NCI-H82 (cell line): Measurements from ENCODE around the gene CAPN7.
"Not testable (repeated sequence)": the region's sequence is repeated elsewhere in the genome, so short reads cannot be mapped to it uniquely, and the experiment has no call there.

ENCODE experiments used
- DNase-seq: peaks from one replicate; lab custom pipeline; 2025; lab: John Stamatoyannopoulos, UW

Gene CAPN7

DNA sequence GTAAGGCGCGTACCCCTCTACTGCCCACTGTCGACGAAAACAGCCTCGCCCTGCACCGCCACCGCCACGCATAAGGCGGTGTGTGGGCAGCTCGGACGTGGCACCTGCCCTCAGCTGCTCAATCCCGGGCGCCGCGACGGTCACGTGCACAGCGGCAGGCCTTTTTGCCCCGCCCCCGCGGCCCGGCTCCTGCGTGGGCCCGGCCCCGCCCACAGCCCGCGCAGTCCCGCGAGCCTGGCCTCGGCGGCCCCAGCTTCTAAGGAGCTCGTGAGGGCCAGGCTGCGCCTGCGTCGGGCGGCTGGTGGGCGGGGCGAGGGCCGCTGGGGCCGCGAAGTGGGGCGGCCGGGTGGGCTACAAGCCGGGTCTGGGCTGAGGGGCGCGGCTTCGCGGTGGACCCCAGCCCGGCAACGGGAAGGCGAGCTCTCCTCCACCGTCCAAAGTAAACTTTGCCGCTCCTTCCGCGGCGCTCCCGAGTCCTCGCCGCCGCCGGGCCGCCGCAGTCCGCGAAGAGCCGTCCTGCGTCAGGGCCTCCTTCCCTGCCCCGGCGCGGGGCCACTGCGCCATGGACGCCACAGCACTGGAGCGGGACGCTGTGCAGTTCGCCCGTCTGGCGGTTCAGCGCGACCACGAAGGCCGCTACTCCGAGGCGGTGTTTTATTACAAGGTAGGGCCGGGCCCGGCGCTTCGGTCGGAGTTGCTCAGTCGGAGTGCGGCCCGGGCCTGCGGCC lies at the start of gene CAPN7:
CAPN7 (plus strand) TSS at position 313 of the 728 bp plus-strand sequence; CDS start at position 563, 250 bp downstream.
- DNase-seq, result no peak

GRCh38 chr3:15157441-15157840 lies 48.6 kb upstream of the CAPN7 start:
- DNase-seq, result no peak

DNA sequence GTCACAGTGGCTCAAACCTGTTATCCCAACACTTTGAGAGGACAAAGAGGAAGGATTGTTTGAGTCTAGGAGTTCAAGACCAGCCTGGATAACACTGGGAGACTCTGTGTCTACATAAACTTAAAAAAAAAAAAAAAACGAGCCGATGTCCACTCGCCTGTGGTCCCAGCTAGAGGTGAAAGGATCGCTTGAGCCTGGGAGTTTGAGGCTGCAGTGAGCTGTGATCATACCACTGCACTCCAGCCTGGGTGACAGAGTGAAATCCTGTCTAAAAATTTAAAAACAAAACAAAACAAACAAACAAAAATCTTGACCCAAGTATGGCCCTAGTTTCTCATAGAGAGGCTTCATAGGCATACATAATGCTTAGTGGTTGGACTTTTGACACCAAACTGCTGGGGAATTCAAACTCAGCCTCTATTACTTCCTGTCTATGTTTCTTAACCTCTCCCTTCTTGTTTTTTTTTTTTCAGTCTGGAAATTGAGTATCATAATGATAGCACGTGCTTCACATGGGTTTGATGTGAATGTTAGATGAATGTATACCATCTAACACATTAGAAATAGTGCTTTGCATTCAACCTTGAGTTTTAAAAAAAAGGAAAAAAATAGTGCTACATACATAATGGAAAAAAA lies 46.4 kb upstream of the CAPN7 start:
- no peak for DNase-seq

DNA sequence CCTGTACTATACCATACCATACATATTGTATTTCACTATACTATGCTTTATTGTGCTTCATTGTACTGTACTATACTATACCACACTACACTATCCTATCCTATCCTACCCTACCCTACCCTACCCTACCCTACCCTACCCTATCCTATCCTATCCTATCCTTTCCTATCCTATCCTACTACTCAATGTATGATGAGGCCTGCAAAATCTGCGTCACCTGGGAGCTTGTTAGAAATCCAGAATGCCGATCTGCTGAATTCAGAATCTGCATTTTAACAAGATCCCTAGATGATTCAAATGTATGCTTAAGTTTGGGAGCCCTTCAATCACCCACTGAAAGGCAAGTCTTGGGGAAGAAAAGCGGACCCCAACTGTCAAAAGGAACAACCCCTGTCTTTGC lies 45.4 kb upstream of the CAPN7 start:
- no peak for DNase-seq

DNA sequence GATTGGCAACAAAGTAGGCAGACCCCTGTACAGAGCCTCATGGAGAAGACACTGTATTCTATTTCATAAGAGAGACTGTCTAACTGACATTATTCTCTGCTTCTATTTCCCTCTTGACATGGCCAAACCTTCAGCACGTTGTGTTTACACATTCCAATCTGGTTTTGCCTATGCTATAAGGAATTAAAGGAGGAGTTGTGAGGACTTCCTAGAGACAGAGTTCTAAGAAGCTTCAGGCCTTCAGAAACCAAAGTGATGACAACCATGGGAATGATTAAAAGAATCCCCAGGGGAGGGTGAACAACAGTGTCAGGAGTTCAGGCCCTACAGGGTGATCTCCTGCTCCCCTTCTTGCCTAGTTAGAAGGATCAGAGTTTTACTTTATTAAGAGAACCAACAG lies 44.9 kb upstream of the CAPN7 start:
- no peak for DNase-seq

GRCh38 chr3:15163656-15164055 lies 42.4 kb upstream of the CAPN7 start:
- DNase-seq, result not testable (repeated sequence)

- no peak for DNase-seq
Measured at GRCh38 chr3:15164340-15164739, 41.7 kb upstream of the CAPN7 start.

- DNase-seq, result no peak
Measured at GRCh38 chr3:15165061-15165460, 41.0 kb upstream of the CAPN7 start.

DNA sequence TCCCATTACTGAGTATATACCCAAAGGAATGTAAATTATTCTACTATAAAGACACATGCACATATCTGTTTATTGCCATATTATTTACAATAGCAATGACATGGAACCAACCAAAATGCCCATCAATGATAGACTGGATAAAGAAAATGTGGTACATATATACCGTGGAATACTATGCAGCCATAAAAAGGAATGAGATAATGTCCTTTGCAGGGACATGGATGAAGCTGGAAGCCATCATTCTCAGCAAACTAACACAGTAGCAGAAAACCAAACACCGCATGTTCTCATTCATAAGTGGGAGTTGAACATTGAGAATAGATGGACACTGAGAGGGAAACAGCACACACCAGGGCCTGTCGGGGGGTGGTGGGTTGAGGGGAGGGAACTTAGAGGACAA lies 39.7 kb upstream of the CAPN7 start:
- DNase-seq, result not testable (repeated sequence)

GRCh38 chr3:15171096-15171495 lies 35.0 kb upstream of the CAPN7 start:
- no peak for DNase-seq

DNA sequence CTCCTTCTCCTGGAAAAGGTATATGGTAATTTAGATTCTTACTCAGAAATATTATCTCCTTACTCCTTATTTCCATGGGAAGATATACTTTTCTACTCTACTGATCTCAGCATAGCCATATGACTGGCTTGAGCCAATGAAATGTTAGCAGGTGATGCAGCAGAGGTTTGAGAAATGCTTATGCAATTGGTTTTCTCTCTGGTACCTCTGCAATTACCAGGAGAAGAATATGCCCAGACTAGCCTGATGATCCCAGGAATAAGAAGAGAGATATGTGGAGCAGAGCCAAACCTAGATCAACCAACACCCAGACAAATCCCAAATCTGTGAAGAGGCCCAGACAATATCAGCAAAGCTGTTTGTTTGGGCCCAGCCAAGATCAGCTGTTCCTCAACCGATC lies 33.2 kb upstream of the CAPN7 start:
- no peak for DNase-seq

- DNase-seq, result no peak
Measured at GRCh38 chr3:15174953-15175352, 31.1 kb upstream of the CAPN7 start.

GRCh38 chr3:15175605-15176004 lies 30.4 kb upstream of the CAPN7 start:
- no peak for DNase-seq

DNA sequence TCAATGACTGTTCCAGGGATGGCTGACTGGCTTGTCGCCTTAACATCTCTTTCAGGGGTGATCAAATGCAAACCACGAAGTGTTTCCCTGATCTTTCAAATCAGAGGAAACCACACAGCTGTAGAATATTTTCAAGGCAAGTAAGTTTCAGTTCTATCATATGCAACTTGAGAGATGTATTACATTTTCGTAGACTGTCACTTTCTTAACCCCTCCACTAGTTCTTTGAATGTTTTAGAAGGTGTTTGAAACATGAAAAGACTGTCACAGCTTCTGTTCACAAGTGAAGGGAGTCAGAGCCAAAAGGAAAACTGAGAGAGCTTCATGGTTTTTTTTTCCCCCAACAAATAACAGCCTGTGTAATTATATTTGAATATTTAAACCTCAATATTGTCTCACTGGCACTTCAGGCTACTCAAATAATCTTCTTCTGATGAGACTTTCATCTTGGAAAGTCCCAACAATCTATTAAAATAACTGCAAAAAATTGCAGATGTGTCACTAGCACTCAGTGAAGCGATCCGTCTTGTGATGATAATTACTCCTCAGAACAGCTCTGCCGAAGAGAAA lies 25.9 kb upstream of the CAPN7 start:
- DNase-seq, result no peak

DNA sequence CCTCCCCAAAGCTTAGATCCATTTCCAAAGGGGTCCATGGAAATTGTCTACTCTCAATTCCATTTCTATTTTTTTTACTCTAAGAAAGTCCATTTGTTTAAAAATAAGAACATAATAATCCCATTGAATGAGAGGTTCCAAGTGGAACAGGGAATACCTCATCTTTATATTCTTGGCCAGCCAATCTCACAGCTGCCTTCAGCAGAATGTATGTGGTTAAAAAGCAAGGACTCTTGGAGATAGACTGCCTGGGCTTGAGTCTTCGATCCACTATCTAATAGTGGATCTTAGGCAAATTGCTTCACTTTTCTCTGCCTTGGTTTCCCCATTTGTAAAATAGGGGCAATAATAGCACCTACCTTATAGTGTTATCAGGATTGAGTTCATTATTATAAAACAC lies 24.5 kb upstream of the CAPN7 start:
- no peak for DNase-seq

GRCh38 chr3:15181963-15182362 lies 24.1 kb upstream of the CAPN7 start:
- DNase-seq, result no peak

DNA sequence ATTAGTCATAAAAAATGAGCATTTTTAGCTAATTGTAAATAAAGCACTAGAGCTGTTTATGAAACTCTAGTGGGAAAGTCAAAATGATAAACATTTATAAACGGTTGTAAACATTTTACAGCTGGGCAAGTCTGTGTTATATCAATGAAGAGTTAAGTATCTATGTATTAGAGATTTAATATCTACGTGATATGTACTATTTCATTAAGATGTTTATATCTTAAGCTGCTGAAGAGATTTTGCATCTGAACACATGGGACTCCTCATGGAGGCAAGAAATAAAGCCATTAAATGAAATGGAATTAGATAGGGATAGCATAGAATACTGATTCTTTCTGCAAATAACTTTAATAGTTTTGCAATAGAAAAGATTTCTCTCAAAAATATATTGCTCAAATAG lies 23.0 kb upstream of the CAPN7 start:
- no peak for DNase-seq

DNA sequence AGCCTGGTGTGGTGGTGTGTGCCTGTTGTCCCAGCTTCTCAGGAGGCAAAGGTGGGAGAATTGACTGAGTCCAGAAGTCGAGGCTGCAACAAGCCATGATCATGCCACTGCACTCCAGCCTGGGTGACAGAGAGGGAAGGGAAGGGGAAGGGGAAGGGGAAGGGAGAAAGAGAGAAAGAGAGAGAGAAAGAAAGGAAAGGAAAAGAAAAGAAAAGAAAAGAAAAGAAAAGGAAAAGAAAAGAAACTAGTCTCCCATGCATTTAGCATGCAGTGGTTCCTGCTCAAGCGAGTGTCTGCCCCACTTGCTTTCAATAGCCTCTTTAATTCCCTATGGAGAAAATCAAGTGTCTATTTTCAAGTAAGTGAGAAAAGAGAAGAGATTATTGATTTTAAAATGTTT lies 20.6 kb upstream of the CAPN7 start:
- no peak for DNase-seq

GRCh38 chr3:15186101-15186476 lies 20.0 kb upstream of the CAPN7 start:
- DNase-seq, result no peak

DNA sequence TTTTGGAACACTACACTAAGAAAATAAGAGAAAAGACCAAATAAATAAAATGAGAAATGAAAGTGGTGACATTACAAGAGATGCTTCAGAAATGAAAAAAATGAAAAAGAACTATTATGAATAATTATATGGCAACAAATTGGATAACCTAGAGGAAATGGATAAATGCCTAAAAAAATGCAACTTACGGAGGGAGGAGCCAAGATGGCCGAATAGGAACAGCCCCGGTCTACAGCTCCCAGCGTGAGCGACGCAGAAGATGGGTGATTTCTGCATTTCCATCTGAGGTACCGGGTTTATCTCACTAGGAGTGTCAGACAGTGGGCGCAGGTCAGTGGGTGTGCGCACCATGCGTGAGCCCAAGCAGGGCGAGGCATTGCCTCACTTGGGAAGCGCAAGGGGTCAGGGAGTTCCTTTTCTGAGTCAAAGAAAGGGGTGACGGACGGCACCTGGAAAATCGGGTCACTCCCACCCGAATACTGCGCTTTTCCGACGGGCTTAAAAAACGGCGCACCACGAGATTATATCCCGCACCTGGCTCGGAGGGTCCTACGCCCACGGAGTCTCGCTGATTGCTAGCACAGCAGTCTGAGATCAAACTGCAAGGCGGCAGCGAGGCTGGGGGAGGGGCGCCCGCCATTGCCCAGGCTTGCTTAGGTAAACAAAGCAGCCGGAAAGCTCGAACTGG lies 19.4 kb upstream of the CAPN7 start:
- not testable (repeated sequence) for DNase-seq

DNA sequence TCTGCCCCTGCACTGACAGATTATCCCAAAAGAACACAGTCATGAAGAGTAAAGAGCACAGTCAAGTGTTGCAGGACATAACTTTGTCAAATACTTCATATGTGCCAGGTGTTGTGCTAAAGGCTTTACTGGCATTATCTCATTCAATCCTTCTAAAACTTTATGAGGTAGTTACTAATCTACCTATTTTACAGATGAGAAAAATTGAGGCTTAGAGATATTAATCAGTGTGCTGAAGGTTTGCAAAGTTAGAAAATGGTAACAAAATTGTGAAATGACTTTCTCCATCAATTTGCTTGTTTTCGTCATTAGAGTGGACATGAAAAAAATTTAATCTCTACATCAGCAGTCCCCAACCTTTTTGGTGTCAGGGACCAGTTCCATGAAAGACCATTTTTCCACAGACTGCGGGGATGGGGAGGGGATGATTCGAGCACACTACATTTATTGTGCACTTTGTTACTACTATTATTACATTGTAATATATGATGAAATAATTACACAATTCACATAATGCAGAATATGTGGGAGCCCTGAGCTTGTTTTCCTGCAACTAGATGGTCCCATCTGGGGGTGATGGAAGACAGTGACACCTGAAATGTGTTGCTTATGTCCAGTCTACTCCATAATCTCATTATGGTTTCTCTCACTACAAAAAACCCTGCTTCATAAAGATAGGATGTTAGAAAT lies 8.6 kb upstream of the CAPN7 start:
- no peak for DNase-seq

DNA sequence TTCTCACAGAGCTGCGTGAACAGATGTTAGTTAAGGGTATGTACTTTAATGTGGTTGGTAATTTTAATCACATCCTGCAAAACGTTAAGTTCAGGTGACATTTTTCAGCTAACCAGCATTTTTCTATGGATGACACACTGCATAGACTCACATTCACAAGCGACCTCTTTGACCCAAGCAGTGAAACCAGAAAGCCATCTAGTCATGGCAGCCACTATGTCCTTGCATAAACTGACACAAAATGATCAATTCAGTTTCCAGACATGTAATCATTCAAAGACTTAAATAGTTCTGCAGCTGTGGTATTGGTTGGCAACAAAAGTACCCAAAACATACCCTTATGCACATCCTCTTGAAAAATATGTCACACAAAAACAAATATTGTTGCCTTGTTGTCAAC lies 7.4 kb upstream of the CAPN7 start:
- no peak for DNase-seq
